ENCODE measurements around the gene TOMM40. TPM values are rescaled to one million over a fixed set of nuclear protein-coding genes. Genes with fewer than 3 reads are reported as not detected.

TOMM40 gene
- total and polyA plus RNA-seq, 2 of the 13 experiments (the other 11 are each of a cell fraction or from before 2014, with no cell fraction given), result 72.0 to 110 TPM

DNA sequence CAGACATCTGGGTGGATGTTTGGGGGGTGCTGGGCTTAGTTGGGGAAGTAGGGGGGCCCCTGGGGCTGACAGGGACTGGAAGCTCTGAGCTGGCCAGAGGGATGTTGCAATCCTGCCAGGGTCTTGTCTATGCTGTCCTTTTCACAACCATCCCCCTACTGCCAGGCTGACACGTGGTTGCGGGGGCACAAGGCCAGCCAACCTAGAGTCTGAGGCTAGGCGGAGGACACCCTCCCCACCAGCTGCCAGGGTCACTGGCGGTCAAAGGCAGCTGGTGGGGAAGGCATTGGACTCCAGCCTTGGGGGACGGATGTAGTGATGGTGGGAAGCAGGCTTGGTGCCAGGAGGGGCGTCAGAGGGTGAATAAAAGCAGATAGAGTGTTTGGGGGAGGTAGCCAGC lies 21.8 kb downstream of the TOMM40 start (continued):
- TF ChIP-seq, protein P1, sequence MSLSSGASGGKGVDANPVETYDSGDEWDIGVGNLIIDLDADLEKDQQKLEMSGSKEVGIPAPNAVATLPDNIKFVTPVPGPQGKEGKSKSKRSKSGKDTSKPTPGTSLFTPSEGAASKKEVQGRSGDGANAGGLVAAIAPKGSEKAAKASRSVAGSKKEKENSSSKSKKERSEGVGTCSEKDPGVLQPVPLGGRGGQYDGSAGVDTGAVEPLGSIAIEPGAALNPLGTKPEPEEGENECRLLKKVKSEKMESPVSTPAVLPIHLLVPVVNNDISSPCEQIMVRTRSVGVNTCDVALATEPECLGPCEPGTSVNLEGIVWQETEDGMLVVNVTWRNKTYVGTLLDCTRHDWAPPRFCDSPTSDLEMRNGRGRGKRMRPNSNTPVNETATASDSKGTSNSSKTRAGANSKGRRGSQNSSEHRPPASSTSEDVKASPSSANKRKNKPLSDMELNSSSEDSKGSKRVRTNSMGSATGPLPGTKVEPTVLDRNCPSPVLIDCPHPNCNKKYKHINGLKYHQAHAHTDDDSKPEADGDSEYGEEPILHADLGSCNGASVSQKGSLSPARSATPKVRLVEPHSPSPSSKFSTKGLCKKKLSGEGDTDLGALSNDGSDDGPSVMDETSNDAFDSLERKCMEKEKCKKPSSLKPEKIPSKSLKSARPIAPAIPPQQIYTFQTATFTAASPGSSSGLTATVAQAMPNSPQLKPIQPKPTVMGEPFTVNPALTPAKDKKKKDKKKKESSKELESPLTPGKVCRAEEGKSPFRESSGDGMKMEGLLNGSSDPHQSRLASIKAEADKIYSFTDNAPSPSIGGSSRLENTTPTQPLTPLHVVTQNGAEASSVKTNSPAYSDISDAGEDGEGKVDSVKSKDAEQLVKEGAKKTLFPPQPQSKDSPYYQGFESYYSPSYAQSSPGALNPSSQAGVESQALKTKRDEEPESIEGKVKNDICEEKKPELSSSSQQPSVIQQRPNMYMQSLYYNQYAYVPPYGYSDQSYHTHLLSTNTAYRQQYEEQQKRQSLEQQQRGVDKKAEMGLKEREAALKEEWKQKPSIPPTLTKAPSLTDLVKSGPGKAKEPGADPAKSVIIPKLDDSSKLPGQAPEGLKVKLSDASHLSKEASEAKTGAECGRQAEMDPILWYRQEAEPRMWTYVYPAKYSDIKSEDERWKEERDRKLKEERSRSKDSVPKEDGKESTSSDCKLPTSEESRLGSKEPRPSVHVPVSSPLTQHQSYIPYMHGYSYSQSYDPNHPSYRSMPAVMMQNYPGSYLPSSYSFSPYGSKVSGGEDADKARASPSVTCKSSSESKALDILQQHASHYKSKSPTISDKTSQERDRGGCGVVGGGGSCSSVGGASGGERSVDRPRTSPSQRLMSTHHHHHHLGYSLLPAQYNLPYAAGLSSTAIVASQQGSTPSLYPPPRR (CRISPR knock-in tag; IDR thresholded peaks at IDR 0.05; ENCODE audit: borderline replicate concordance), result peak; percentile 71; the same call in 1 of the 2 replicates
- TF ChIP-seq MYNN (CRISPR knock-in tag; IDR thresholded peaks at IDR 0.05; ENCODE audit: low read depth) (no peak), ZNF530 (CRISPR knock-in tag; IDR thresholded peaks at IDR 0.05; ENCODE audit: low read depth) (no peak), ARNT2 (CRISPR knock-in tag; IDR thresholded peaks at IDR 0.05; ENCODE audit: low read depth) (no peak), SOX5 (CRISPR knock-in tag; IDR thresholded peaks at IDR 0.05; ENCODE audit: borderline replicate concordance) (peak; percentile 80), SMAD9 (CRISPR knock-in tag; IDR thresholded peaks at IDR 0.05) (no peak), SRY (CRISPR knock-in tag; IDR thresholded peaks at IDR 0.05) (peak; percentile 61; the same call in 1 of the 2 replicates), TCF7L2 (IDR thresholded peaks at IDR 0.05; ENCODE audit: low read depth, low read length) (no peak), ZNF468 (CRISPR knock-in tag; IDR thresholded peaks at IDR 0.05) (no peak), MATR3 (CRISPR knock-in tag; IDR thresholded peaks at IDR 0.05) (no peak)
- TF ChIP-seq, protein P2, sequence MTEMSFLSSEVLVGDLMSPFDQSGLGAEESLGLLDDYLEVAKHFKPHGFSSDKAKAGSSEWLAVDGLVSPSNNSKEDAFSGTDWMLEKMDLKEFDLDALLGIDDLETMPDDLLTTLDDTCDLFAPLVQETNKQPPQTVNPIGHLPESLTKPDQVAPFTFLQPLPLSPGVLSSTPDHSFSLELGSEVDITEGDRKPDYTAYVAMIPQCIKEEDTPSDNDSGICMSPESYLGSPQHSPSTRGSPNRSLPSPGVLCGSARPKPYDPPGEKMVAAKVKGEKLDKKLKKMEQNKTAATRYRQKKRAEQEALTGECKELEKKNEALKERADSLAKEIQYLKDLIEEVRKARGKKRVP (CRISPR knock-in tag; IDR thresholded peaks at IDR 0.05), result peak in 1 of 2 experiments; percentile 92; a peak in 2 of 4 replicates
- TF ChIP-seq, protein P3, sequence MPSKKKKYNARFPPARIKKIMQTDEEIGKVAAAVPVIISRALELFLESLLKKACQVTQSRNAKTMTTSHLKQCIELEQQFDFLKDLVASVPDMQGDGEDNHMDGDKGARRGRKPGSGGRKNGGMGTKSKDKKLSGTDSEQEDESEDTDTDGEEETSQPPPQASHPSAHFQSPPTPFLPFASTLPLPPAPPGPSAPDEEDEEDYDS (CRISPR knock-in tag; IDR thresholded peaks at IDR 0.05), result no peak
- TF ChIP-seq, protein P4, sequence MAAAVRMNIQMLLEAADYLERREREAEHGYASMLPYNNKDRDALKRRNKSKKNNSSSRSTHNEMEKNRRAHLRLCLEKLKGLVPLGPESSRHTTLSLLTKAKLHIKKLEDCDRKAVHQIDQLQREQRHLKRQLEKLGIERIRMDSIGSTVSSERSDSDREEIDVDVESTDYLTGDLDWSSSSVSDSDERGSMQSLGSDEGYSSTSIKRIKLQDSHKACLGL (CRISPR knock-in tag; IDR thresholded peaks at IDR 0.05), result no peak
- TF ChIP-seq, protein P5, sequence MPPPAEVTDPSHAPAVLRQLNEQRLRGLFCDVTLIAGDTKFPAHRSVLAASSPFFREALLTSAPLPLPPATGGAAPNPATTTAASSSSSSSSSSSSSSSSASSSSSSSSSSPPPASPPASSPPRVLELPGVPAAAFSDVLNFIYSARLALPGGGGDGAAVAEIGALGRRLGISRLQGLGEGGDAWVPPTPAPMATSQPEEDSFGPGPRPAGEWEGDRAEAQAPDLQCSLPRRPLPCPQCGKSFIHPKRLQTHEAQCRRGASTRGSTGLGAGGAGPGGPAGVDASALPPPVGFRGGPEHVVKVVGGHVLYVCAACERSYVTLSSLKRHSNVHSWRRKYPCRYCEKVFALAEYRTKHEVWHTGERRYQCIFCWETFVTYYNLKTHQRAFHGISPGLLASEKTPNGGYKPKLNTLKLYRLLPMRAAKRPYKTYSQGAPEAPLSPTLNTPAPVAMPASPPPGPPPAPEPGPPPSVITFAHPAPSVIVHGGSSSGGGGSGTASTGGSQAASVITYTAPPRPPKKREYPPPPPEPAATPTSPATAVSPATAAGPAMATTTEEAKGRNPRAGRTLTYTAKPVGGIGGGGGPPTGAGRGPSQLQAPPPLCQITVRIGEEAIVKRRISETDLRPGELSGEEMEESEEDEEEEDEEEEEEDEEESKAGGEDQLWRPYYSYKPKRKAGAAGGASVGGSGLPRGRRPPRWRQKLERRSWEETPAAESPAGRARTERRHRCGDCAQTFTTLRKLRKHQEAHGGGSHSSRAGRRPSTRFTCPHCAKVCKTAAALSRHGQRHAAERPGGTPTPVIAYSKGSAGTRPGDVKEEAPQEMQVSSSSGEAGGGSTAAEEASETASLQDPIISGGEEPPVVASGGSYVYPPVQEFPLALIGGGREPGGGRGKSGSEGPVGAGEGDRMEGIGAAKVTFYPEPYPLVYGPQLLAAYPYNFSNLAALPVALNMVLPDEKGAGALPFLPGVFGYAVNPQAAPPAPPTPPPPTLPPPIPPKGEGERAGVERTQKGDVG (CRISPR knock-in tag; IDR thresholded peaks at IDR 0.05; ENCODE audit: borderline replicate concordance), result no peak
- TF ChIP-seq, protein P6, sequence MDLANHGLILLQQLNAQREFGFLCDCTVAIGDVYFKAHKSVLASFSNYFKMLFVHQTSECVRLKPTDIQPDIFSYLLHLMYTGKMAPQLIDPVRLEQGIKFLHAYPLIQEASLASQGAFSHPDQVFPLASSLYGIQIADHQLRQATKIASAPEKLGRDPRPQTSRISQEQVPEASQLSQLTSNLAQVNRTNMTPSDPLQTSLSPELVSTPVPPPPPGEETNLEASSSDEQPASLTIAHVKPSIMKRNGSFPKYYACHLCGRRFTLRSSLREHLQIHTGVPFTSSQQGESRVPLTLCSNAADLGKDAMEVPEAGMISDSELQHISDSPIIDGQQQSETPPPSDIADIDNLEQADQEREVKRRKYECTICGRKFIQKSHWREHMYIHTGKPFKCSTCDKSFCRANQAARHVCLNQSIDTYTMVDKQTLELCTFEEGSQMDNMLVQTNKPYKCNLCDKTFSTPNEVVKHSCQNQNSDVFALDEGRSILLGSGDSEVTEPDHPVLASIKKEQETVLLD (CRISPR knock-in tag; IDR thresholded peaks at IDR 0.05; ENCODE audit: low read depth), result 0 out of 2 replicates have a peak, but pooled peaks have one; percentile 29
- TF ChIP-seq, protein P7, sequence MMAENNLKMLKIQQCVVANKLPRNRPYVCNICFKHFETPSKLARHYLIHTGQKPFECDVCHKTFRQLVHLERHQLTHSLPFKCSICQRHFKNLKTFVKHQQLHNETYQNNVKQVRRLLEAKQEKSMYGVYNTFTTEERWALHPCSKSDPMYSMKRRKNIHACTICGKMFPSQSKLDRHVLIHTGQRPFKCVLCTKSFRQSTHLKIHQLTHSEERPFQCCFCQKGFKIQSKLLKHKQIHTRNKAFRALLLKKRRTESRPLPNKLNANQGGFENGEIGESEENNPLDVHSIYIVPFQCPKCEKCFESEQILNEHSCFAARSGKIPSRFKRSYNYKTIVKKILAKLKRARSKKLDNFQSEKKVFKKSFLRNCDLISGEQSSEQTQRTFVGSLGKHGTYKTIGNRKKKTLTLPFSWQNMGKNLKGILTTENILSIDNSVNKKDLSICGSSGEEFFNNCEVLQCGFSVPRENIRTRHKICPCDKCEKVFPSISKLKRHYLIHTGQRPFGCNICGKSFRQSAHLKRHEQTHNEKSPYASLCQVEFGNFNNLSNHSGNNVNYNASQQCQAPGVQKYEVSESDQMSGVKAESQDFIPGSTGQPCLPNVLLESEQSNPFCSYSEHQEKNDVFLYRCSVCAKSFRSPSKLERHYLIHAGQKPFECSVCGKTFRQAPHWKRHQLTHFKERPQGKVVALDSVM (CRISPR knock-in tag; IDR thresholded peaks at IDR 0.05), result no peak

Data from HepG2 (cell line).